HG03520 (cell line): ENCODE data around the gene MTF1.

Experiments used
- ATAC-seq: cut with Tn5 transposase; IDR thresholded peaks from one replicate; pipeline ENCODE4 v1.9.1; 2021; ENCODE audit warnings: mild to moderate bottlenecking, moderate library complexity; ENCODE audit not compliant: unreplicated experiment

Gene MTF1

GRCh38 chr1:37831809-37832208 is 27.6 kb downstream of the MTF1 start:
- ATAC-seq, result no peak

- ATAC-seq, result no peak
Measured at GRCh38 chr1:37831109-37831508, 28.3 kb downstream of the MTF1 start.

- no peak for ATAC-seq
Measured at GRCh38 chr1:37828410-37829074, 30.9 kb downstream of the MTF1 start.

- no peak for ATAC-seq
Measured at GRCh38 chr1:37825506-37825905, 33.9 kb downstream of the MTF1 start.

GRCh38 chr1:37824001-37824400 is 35.4 kb downstream of the MTF1 start:
- no peak for ATAC-seq

- no peak for ATAC-seq
Measured at GRCh38 chr1:37822906-37823815, 36.2 kb downstream of the MTF1 start.

GRCh38 chr1:37821481-37821880 is 37.9 kb downstream of the MTF1 start:
- no peak for ATAC-seq

GRCh38 chr1:37817481-37817880 is 41.9 kb downstream of the MTF1 start:
- ATAC-seq, result no peak

GRCh38 chr1:37814252-37814651 is 45.1 kb downstream of the MTF1 start:
- no peak for ATAC-seq

GRCh38 chr1:37813529-37814145 is 45.8 kb downstream of the MTF1 start:
- no peak for ATAC-seq

- no peak for ATAC-seq
Measured at GRCh38 chr1:37811027-37811655, 48.3 kb downstream of the MTF1 start.

- no peak for ATAC-seq
Measured at GRCh38 chr1:37809942-37810341, 49.5 kb downstream of the MTF1 start.

- ATAC-seq, result peak; percentile 14
Measured at GRCh38 chr1:37808369-37809319, 50.7 kb downstream of the MTF1 start.

- peak; percentile 80 for ATAC-seq
Measured at GRCh38 chr1:37807555-37808368, 51.6 kb downstream of the MTF1 start, which contains the start of the genes C1orf122 and YRDC. C1orf122 (plus strand) TSS chr1:37807790; CDS start chr1:37808405, 615 bp downstream. YRDC (minus strand) TSS chr1:37808208; CDS start chr1:37808180, 28 bp downstream.

- no peak for ATAC-seq
Measured at GRCh38 chr1:37807220-37807554, 52.2 kb downstream of the MTF1 start.

- ATAC-seq, result no peak
Measured at GRCh38 chr1:37802439-37802838, 57.0 kb downstream of the MTF1 start.

- ATAC-seq, result no peak
Measured at GRCh38 chr1:37797750-37798345, 61.5 kb downstream of the MTF1 start.

GRCh38 chr1:37795340-37796125 is 63.9 kb downstream of the MTF1 start:
- ATAC-seq, result no peak
